GM18505 (cell line): Measurements from ENCODE around the gene GRM3.

Experiments
- ATAC-seq: cut with Tn5 transposase; IDR thresholded peaks from one replicate; pipeline ENCODE4 v1.9.1; 2021; ENCODE audit not compliant: unreplicated experiment
- POLR2A ChIP-seq: IDR thresholded peaks from 4 replicates; pipeline ENCODE4 v1.6.1; 2011; ENCODE audit warnings: borderline replicate concordance; ENCODE audit not compliant: insufficient read depth, insufficient read length; ENCODE audit errors: extremely low read depth

The GRM3 gene

GRCh38 chr7:86784765-86785164 lies 141.1 kb downstream of the GRM3 start:
- TF ChIP-seq POLR2A: no peak
- no peak for ATAC-seq

GRCh38 chr7:86785641-86786040 lies 141.9 kb downstream of the GRM3 start:
- ATAC-seq: peak; percentile 80
- TF ChIP-seq POLR2A: no peak

GRCh38 chr7:86786376-86786775 lies 142.7 kb downstream of the GRM3 start:
- ATAC-seq: no peak
- TF ChIP-seq POLR2A: no peak

- peak; percentile 34 for ATAC-seq
These were observed 145.2 kb downstream of the GRM3 start for GRCh38 chr7:86788948-86789347.

GRCh38 chr7:86790383-86790782 lies 146.7 kb downstream of the GRM3 start:
- ATAC-seq: peak; percentile 56
- TF ChIP-seq POLR2A: no peak

More at GRCh38 chr7:86788948-86789347, 145.2 kb downstream of the GRM3 start:
- no peak for TF ChIP-seq POLR2A

- no peak for TF ChIP-seq POLR2A
- ATAC-seq: no peak
These were observed 148.6 kb downstream of the GRM3 start for GRCh38 chr7:86792260-86792659.

GRCh38 chr7:86793136-86793535 lies 149.4 kb downstream of the GRM3 start:
- ATAC-seq: no peak
- TF ChIP-seq POLR2A: no peak

GRCh38 chr7:86814661-86815379 lies 171.1 kb downstream of the GRM3 start:
- ATAC-seq: no peak
- TF ChIP-seq POLR2A: no peak

- no peak for ATAC-seq
- TF ChIP-seq POLR2A: no peak
These were observed 171.8 kb downstream of the GRM3 start for GRCh38 chr7:86815556-86815955.

GRCh38 chr7:86818903-86819302 lies 175.2 kb downstream of the GRM3 start:
- TF ChIP-seq POLR2A: no peak
- no peak for ATAC-seq

- TF ChIP-seq POLR2A: no peak
These were observed 180.1 kb downstream of the GRM3 start for GRCh38 chr7:86823769-86824168.

GRCh38 chr7:86825264-86825663 lies 181.6 kb downstream of the GRM3 start:
- TF ChIP-seq POLR2A: no peak
- ATAC-seq: no peak

More at GRCh38 chr7:86823769-86824168, 180.1 kb downstream of the GRM3 start:
- no peak for ATAC-seq

GRCh38 chr7:86826948-86827347 lies 183.2 kb downstream of the GRM3 start:
- ATAC-seq: no peak
- no peak for TF ChIP-seq POLR2A

GRCh38 chr7:86833360-86833759 lies 189.7 kb downstream of the GRM3 start:
- TF ChIP-seq POLR2A: no peak
- no peak for ATAC-seq
